ENCODE data around the gene HDDC2. TPM values are rescaled to one million over a fixed set of nuclear protein-coding genes. Genes with fewer than 3 reads are reported as not detected.
A peak's percentile ranks its signal among the peaks of the same experiment; 100 is the strongest.

HDDC2 gene
- polyA plus RNA-seq, 1 donor from 2014 or later: 75.2 TPM

- no peak overlapping the region for H3K27ac ChIP-seq (ENCODE audit: low read length)
- no peak overlapping the region for H2AFZ ChIP-seq (ENCODE audit: low read depth, low read length)
- H4K20me1 ChIP-seq (ENCODE audit: insufficient read depth): no peaks in the 10 kb centered on the region
- no peaks in the 10 kb centered on the region for H3K79me2 ChIP-seq (replicated peaks; ENCODE audit: insufficient read depth, low read length)
- no peak for TF ChIP-seq MXI1 (conservative IDR thresholded peaks at IDR 0.05; ENCODE audit: poor library complexity, severe bottlenecking)
- no peak for TF ChIP-seq RAD21 (conservative IDR thresholded peaks at IDR 0.05)
- TF ChIP-seq EZH2 (IDR thresholded peaks at IDR 0.05; ENCODE audit: borderline replicate concordance, insufficient read depth, low read length, poor library complexity, severe bottlenecking): no peak
- TF ChIP-seq REST (IDR thresholded peaks at IDR 0.05; ENCODE audit: borderline replicate concordance): no peak
- no peak for TF ChIP-seq EP300 (conservative IDR thresholded peaks at IDR 0.05; ENCODE audit: poor library complexity, severe bottlenecking)
- TF ChIP-seq TAF1 (IDR thresholded peaks at IDR 0.05; ENCODE audit: low read depth): no peak
- no peak for TF ChIP-seq CTCF (IDR thresholded peaks at IDR 0.05; ENCODE audit: poor library complexity, severe bottlenecking)
- no peak for TF ChIP-seq SMC3 (conservative IDR thresholded peaks at IDR 0.05; ENCODE audit: poor library complexity)
- no peak for TF ChIP-seq POLR2AphosphoS5 (IDR thresholded peaks at IDR 0.05)
- no peaks in the 10 kb centered on the region for H3F3A ChIP-seq (ENCODE audit: insufficient read depth, low read length, poor library complexity, severe bottlenecking)
- H3K27me3 ChIP-seq (ENCODE audit: insufficient read depth, low read depth, low read length): no peaks in the 10 kb centered on the region
- no peak overlapping the region for H3K4me3 ChIP-seq (ENCODE audit: low read length)
- no peak overlapping the region for H3K4me2 ChIP-seq (ENCODE audit: low read length)
- no peaks in the 10 kb centered on the region for H3K36me3 ChIP-seq (ENCODE audit: insufficient read depth, low read length)
- H3K9me2 ChIP-seq (ENCODE audit: insufficient read depth, low read length): no peaks in the 10 kb centered on the region
- H3K9me3 ChIP-seq (ENCODE audit: low read length): no peaks in the 10 kb centered on the region
- H3K9ac ChIP-seq (ENCODE audit: low read length): no peak overlapping the region
Observed at GRCh38 chr6:125315548-125315947, 13.8 kb upstream of the HDDC2 start.

GRCh38 chr6:125314009-125314581 is 12.3 kb upstream of the HDDC2 start:
- Histone ChIP-seq H4K20me1 (ENCODE audit: insufficient read depth) (no peaks in the 10 kb centered on the region), H3K27me3 (ENCODE audit: insufficient read depth, low read depth, low read length) (no peaks in the 10 kb centered on the region), H3K27ac (ENCODE audit: low read length) (no peak overlapping the region), H3F3A (ENCODE audit: insufficient read depth, low read length, poor library complexity, severe bottlenecking) (no peaks in the 10 kb centered on the region), H3K9me3 (ENCODE audit: low read length) (no peaks in the 10 kb centered on the region), H3K4me3 (ENCODE audit: low read length) (no peak overlapping the region), H3K79me2 (replicated peaks; ENCODE audit: insufficient read depth, low read length) (no peaks in the 10 kb centered on the region), H3K4me2 (ENCODE audit: low read length) (no peak overlapping the region), H2AFZ (ENCODE audit: low read depth, low read length) (no peak overlapping the region), H3K9ac (ENCODE audit: low read length) (no peak overlapping the region), H3K36me3 (ENCODE audit: insufficient read depth, low read length) (no peaks in the 10 kb centered on the region), H3K9me2 (ENCODE audit: insufficient read depth, low read length) (no peaks in the 10 kb centered on the region)
- TF ChIP-seq MXI1 (conservative IDR thresholded peaks at IDR 0.05; ENCODE audit: poor library complexity, severe bottlenecking): no peak
- TF ChIP-seq REST (IDR thresholded peaks at IDR 0.05; ENCODE audit: borderline replicate concordance): no peak
- TF ChIP-seq POLR2AphosphoS5 (IDR thresholded peaks at IDR 0.05): no peak
- TF ChIP-seq SMC3 (conservative IDR thresholded peaks at IDR 0.05; ENCODE audit: poor library complexity): peak; percentile 97
- peak; percentile 95 for TF ChIP-seq RAD21 (conservative IDR thresholded peaks at IDR 0.05)
- peak; percentile 92 for TF ChIP-seq CTCF (IDR thresholded peaks at IDR 0.05; ENCODE audit: poor library complexity, severe bottlenecking)
